ENCODE measurements around the gene DNAH11. TPM values are rescaled to one million over a fixed set of nuclear protein-coding genes. Genes with fewer than 3 reads are reported as not detected.
A peak's percentile ranks its signal among the peaks of the same experiment; 100 is the strongest.

Gene DNAH11
- total RNA-seq (under 1 TPM in 8 of 10 donors, not detected in 2; 0.03 to 0.59 (median 0.19) TPM), polyA plus RNA-seq (under 1 TPM; 0.13 to 0.37 TPM)
- long read RNA-seq, donor 1, partial matches to known transcripts = 0 of 2 reads
- long read RNA-seq, donor 1, other reads (novel, unspliced or antisense) = 2 of 2 reads
- long read RNA-seq, donor 2, partial matches to known transcripts = 0 of 1 reads
- long read RNA-seq, donor 2, other reads (novel, unspliced or antisense) = 1 of 1 reads
- long read RNA-seq, donor 3, partial matches to known transcripts = 0 of 4 reads
- long read RNA-seq, donor 3, other reads (novel, unspliced or antisense) = 4 of 4 reads

- intact Hi-C loops (cut with DNase I) = no loop called here
- TF ChIP-seq, protein P1, sequence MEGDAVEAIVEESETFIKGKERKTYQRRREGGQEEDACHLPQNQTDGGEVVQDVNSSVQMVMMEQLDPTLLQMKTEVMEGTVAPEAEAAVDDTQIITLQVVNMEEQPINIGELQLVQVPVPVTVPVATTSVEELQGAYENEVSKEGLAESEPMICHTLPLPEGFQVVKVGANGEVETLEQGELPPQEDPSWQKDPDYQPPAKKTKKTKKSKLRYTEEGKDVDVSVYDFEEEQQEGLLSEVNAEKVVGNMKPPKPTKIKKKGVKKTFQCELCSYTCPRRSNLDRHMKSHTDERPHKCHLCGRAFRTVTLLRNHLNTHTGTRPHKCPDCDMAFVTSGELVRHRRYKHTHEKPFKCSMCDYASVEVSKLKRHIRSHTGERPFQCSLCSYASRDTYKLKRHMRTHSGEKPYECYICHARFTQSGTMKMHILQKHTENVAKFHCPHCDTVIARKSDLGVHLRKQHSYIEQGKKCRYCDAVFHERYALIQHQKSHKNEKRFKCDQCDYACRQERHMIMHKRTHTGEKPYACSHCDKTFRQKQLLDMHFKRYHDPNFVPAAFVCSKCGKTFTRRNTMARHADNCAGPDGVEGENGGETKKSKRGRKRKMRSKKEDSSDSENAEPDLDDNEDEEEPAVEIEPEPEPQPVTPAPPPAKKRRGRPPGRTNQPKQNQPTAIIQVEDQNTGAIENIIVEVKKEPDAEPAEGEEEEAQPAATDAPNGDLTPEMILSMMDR (IDR thresholded peaks at IDR 0.05) = peak in 1 of 9 donors; percentile 9
- DNase-seq (peak; percentile 4 to 42), ATAC-seq (peak; percentile 55 to 95 (median 85))
- Histone ChIP-seq H3K36me3 (no peaks in the 10 kb centered on the region), H3K4me3 (peak within 1 kb of the TSS; percentile 19 to 54 (median 48)), H3K9me3 (no peaks in the 10 kb centered on the region), H3K27ac (no peak within 1 kb of the TSS), H3K27me3 (peaks cover 8 to 83% (median 61%) of the 10 kb centered on the region in 7 donors), H3K4me1 (peaks cover 4 to 17% (median 14%) of the 10 kb centered on the region in 9 donors)
- 0 to 1% methylated on average over 52 to 66 of the region's 66 CpGs for WGBS, 2 donors
Measured at GRCh38 chr7:21542891-21543527, at the start of gene DNAH11. TSS of gene DNAH11 (plus strand) at chr7:21543039. CDS start at chr7:21543246, 207 bp downstream.

DNA sequence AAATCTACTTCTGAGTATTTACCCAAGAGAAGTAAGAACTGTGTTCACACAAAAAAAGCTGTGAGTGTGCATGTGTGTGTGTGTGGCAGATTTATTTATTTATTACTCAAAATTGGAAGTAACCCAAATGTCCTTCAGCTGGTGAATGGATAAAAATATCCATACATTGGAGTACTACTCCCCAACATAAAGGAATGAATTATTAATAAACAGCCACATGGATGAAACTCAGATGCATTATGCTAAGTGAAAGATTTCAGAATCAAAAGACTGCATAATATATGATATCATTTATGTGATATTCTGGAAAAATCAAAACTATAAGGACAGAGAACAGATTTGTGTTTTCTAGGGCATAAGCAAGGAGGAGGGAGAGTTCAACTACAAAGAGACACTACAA is 47.1 kb upstream of the DNAH11 start:
- H3K4me3 ChIP-seq = no peak overlapping the region
- TF ChIP-seq, protein P1 (IDR thresholded peaks at IDR 0.05) = no peak
- no peaks in the 10 kb centered on the region for H3K4me1 ChIP-seq
- no peaks in the 10 kb centered on the region for H3K27me3 ChIP-seq
- peaks cover 0 to 46% (median 8%) of the 10 kb centered on the region in 11 donors for H3K9me3 ChIP-seq
- H3K36me3 ChIP-seq = peaks cover 0 to 21% (median 0%) of the 10 kb centered on the region in 9 donors
- no peak overlapping the region for H3K27ac ChIP-seq
- DNase-seq = no peak
- intact Hi-C loops (cut with DNase I) = no loop called here
- no peak for ATAC-seq

- Histone ChIP-seq H3K9me3 (peaks cover 0 to 46% (median 8%) of the 10 kb centered on the region in 11 donors), H3K4me1 (no peaks in the 10 kb centered on the region), H3K36me3 (peaks cover 0 to 21% (median 0%) of the 10 kb centered on the region in 9 donors), H3K4me3 (no peak overlapping the region), H3K27ac (no peak overlapping the region), H3K27me3 (no peaks in the 10 kb centered on the region)
- intact Hi-C loops (cut with DNase I) = no loop called here
- TF ChIP-seq, protein P1 (IDR thresholded peaks at IDR 0.05) = peak in 2 of 9 donors; percentile 9 to 16
- DNase-seq (no peak), ATAC-seq (no peak)
Measured at GRCh38 chr7:21497072-21497471, 45.8 kb upstream of the DNAH11 start.

DNA sequence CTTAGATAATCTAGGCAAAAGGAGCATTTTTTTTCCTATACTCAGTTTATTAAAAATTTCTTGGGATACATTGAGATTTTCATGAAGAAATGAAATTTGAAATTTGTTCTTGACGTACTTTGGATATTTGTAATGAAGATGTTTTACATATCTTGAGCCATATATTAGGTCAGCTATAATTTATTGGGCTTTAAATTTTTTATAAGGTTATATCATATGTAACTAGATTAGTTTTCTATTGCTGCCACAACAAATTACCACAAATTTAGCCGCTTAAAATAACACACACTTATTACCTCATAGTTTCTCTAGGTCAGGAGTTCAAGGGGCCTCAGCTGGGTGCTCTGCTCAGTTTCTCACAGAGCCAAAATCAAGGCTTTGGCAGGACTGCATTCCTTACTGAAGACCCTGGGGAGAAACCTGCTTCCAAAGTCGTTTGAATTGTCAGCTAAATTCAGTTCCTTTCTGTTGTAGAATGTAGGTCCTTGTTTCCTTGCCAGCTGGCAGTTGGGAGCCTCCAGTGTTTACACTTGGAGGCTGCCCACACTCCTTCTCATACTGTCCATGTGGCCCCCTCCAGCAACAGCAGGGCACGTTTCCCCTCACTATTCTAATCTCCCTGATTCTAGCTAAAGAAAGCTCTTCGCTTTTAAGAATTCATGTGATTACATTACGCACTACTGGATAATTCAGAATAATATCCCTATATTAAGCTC is 42.6 kb upstream of the DNAH11 start:
- H3K4me1 ChIP-seq = no peaks in the 10 kb centered on the region
- H3K4me3 ChIP-seq = no peak overlapping the region
- TF ChIP-seq, protein P1 (IDR thresholded peaks at IDR 0.05) = no peak
- DNase-seq (no peak), ATAC-seq (no peak)
- H3K27me3 ChIP-seq = no peaks in the 10 kb centered on the region
- 79% methylated on average over 6 of the region's 6 CpGs for WGBS, 2 donors
- H3K36me3 ChIP-seq = peaks cover 0 to 11% (median 0%) of the 10 kb centered on the region in 9 donors
- intact Hi-C loops (cut with DNase I) = loop anchor here in 3 of 10 donors (1.0 to 10.0 kb wide), 3 partner anchors 52 to 725 kb away; no protein-coding TSS in a partner anchor
- H3K27ac ChIP-seq = no peak overlapping the region
- H3K9me3 ChIP-seq = peaks cover 0 to 22% (median 8%) of the 10 kb centered on the region in 11 donors

Measured in heart right ventricle (tissue), 16 donors.